Activated naive CD4-positive, alpha-beta T cell treated with anti-CD3 and anti-CD28 coated beads for 36 hours (primary cell): ENCODE measurements around the gene TGFA. TPM values are rescaled to one million over a fixed set of nuclear protein-coding genes. Genes with fewer than 3 reads are reported as not detected.

ENCODE experiments used
- CTCF ChIA-PET: fragments of 350-600 bp; sonication (Branson Sonifier 250); formaldehyde crosslinking; loops from one replicate; lab custom pipeline; 2021; ENCODE audit warnings: antibody characterized with exemption; lab: Charles Lee
- DNase-seq: peaks from one replicate; pipeline ENCODE4 v3.0.0-alpha.2; 2020
- H3K27ac Mint-ChIP-seq: one replicate; pipeline ENCODE4 v1.8.0; 2021; ENCODE audit warnings: mild to moderate bottlenecking, mixed read lengths
- H3K27me3 Mint-ChIP-seq: one replicate; pipeline ENCODE4 v1.8.0; 2021; ENCODE audit warnings: low read depth, mixed read lengths
- H3K36me3 Mint-ChIP-seq: one replicate; pipeline ENCODE4 v1.8.0; 2021; ENCODE audit warnings: low read depth, mixed read lengths
- H3K4me1 Mint-ChIP-seq: one replicate; pipeline ENCODE4 v1.8.0; 2021; ENCODE audit warnings: low read depth, mixed read lengths
- H3K4me3 Mint-ChIP-seq: one replicate; pipeline ENCODE4 v1.8.0; 2021; ENCODE audit warnings: mild to moderate bottlenecking, moderate library complexity, mixed read lengths
- H3K9me3 Mint-ChIP-seq: one replicate; pipeline ENCODE4 v1.8.0; 2021; ENCODE audit warnings: mixed read lengths
- intact Hi-C: fragments of 100-400 bp; cut with micrococcal nuclease; formaldehyde crosslinking; loops from one replicate; pipeline ENCODE4 v1.15.1; 2023
- total RNA-seq, 2 experiments: library from RNA; stranded (reverse); gene quantifications; one replicate each; pipeline ENCODE4 v1.2.3, GENCODE V29; 2021

The TGFA gene
- total RNA-seq, 2 experiments from 2014 or later = 0.33 to 0.64 TPM

- Mint-ChIP-seq H3K4me1 (peaks cover 3% of the 10 kb centered on the region), H3K9me3 (no peaks in the 10 kb centered on the region), H3K27ac (no peak overlapping the region), H3K36me3 (no peaks in the 10 kb centered on the region), H3K4me3 (no peak overlapping the region), H3K27me3 (no peaks in the 10 kb centered on the region)
- CTCF ChIA-PET = no interaction called here
- DNase-seq = no peak
- intact Hi-C loops = no loop called here
Observed at GRCh38 chr2:70450641-70451250, 102.9 kb downstream of the TGFA start.

- Mint-ChIP-seq H3K27me3 (no peaks in the 10 kb centered on the region), H3K4me1 (no peaks in the 10 kb centered on the region), H3K9me3 (no peaks in the 10 kb centered on the region), H3K36me3 (no peaks in the 10 kb centered on the region), H3K27ac (no peak overlapping the region), H3K4me3 (no peak overlapping the region)
- intact Hi-C loops = no loop called here
- CTCF ChIA-PET = interaction anchor here (0.5 to 1.1 kb wide), 2 partner anchors 22 to 261 kb away, joined by 3 to 4 read pairs; no protein-coding TSS in a partner anchor
- no peak for DNase-seq
Observed at GRCh38 chr2:70448041-70448440, 105.6 kb downstream of the TGFA start.

DNA sequence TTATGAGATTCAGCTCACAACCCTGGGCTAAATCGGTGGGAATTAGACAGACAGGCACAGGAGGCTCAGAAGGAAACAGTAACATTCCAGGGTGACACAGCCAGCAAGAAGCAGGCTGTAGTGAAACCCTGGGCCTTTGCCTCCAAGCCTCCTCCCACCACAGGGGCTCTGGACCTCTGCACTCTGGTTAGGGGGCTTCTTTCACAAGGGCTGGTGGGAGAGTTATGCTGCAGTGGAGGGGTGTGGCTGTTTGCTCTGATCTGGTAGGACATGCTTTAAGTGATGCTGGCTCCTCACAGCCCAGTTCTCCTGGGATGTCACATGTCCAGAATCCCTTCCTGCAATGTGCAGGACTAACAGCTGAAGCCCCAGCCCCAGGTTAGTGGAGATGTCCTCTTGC, 109.9 kb downstream of the TGFA start:
- H3K36me3 Mint-ChIP-seq = no peaks in the 10 kb centered on the region
- H3K4me3 Mint-ChIP-seq = no peak overlapping the region
- intact Hi-C loops = no loop called here
- CTCF ChIA-PET = interaction anchor here (1.1 kb wide), 1 partner anchor 16 kb away, joined by 3 read pairs; no protein-coding TSS in a partner anchor
- H3K27ac Mint-ChIP-seq = no peak overlapping the region
- peaks cover 2% of the 10 kb centered on the region for H3K9me3 Mint-ChIP-seq
- H3K4me1 Mint-ChIP-seq = peaks cover 27% of the 10 kb centered on the region
- H3K27me3 Mint-ChIP-seq = no peaks in the 10 kb centered on the region
- no peak for DNase-seq

DNA sequence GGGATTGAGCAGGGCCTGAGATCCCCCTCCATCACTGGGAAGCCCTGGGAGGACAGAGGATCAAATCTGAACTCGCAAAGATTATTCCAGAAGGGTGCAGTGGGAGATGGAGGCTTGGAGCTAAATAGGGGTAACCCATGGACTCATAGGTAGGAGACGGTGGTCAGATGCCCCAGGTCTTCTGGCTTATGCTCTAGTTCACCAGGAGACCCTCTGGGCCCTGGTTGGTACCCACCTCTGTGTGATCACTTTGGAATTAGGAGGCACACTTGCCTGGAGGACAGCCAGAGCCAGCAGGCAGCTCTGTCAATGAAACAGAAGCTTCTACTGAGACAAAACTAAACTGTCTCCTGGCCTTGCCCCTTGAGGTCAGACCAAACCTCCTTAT, 110.6 kb downstream of the TGFA start:
- H3K4me3 Mint-ChIP-seq = no peak overlapping the region
- H3K27ac Mint-ChIP-seq = no peak overlapping the region
- peaks cover 2% of the 10 kb centered on the region for H3K9me3 Mint-ChIP-seq
- peaks cover 28% of the 10 kb centered on the region for H3K4me1 Mint-ChIP-seq
- intact Hi-C loops = no loop called here
- no peaks in the 10 kb centered on the region for H3K36me3 Mint-ChIP-seq
- CTCF ChIA-PET = interaction anchor here (1.0 to 1.1 kb wide), 2 partner anchors 17 to 32 kb away, joined by 3 read pairs; no protein-coding TSS in a partner anchor
- DNase-seq = no peak
- no peaks in the 10 kb centered on the region for H3K27me3 Mint-ChIP-seq

GRCh38 chr2:70442301-70443077, 111.1 kb downstream of the TGFA start:
- H3K27ac Mint-ChIP-seq = no peak overlapping the region
- peaks cover 28% of the 10 kb centered on the region for H3K4me1 Mint-ChIP-seq
- peaks cover 2% of the 10 kb centered on the region for H3K9me3 Mint-ChIP-seq
- no peak for DNase-seq
- H3K36me3 Mint-ChIP-seq = no peaks in the 10 kb centered on the region
- intact Hi-C loops = no loop called here
- CTCF ChIA-PET = interaction anchor here (1.0 kb wide), 1 partner anchor 32 kb away, joined by 3 read pairs; no protein-coding TSS in a partner anchor
- H3K27me3 Mint-ChIP-seq = no peaks in the 10 kb centered on the region
- H3K4me3 Mint-ChIP-seq = no peak overlapping the region

GRCh38 chr2:70440621-70441020, 113.0 kb downstream of the TGFA start:
- peaks cover 2% of the 10 kb centered on the region for H3K9me3 Mint-ChIP-seq
- intact Hi-C loops = no loop called here
- H3K27me3 Mint-ChIP-seq = no peaks in the 10 kb centered on the region
- CTCF ChIA-PET = interaction anchor here (0.6 to 1.6 kb wide), 6 partner anchors 100 to 1531 kb away, joined by 3 to 7 read pairs (median 4); no protein-coding TSS in a partner anchor
- peak; percentile 62 for DNase-seq
- H3K27ac Mint-ChIP-seq = peak overlapping the region; percentile 83
- H3K4me3 Mint-ChIP-seq = no peak overlapping the region
- no peaks in the 10 kb centered on the region for H3K36me3 Mint-ChIP-seq
- H3K4me1 Mint-ChIP-seq = peaks cover 28% of the 10 kb centered on the region

DNA sequence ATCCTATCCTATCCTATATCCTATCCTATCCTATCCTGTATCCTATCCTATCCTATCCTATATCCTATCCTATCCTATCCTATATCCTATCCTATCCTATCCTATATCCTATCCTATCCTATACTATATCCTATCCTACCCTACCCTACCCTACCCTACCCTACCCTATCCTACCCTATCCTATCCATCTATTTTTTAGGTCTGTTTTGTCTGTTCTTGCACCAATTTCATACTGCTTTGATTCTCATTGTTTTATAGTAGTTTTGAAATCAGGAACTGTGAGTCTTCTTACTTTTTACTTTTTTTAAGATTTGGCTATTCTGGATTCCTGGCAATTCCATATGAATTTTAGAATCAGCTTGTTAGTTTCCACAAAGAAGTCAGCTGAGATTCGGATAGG, 118.5 kb downstream of the TGFA start:
- Mint-ChIP-seq H3K36me3 (no peaks in the 10 kb centered on the region), H3K27ac (no peak overlapping the region), H3K4me3 (no peak overlapping the region), H3K4me1 (peaks cover 15% of the 10 kb centered on the region), H3K27me3 (no peaks in the 10 kb centered on the region), H3K9me3 (no peaks in the 10 kb centered on the region)
- intact Hi-C loops = no loop called here
- no peak for DNase-seq
- CTCF ChIA-PET = no interaction called here

- Mint-ChIP-seq H3K36me3 (no peaks in the 10 kb centered on the region), H3K4me3 (no peak overlapping the region), H3K4me1 (peaks cover 3% of the 10 kb centered on the region), H3K27ac (no peak overlapping the region), H3K9me3 (no peaks in the 10 kb centered on the region), H3K27me3 (no peaks in the 10 kb centered on the region)
- intact Hi-C loops = no loop called here
- CTCF ChIA-PET = no interaction called here
- no peak for DNase-seq
Observed at GRCh38 chr2:70433315-70433714, 120.3 kb downstream of the TGFA start.

- Mint-ChIP-seq H3K27ac (no peak overlapping the region), H3K36me3 (no peaks in the 10 kb centered on the region), H3K9me3 (no peaks in the 10 kb centered on the region), H3K27me3 (no peaks in the 10 kb centered on the region), H3K4me3 (no peak overlapping the region), H3K4me1 (peaks cover 3% of the 10 kb centered on the region)
- intact Hi-C loops = no loop called here
- CTCF ChIA-PET = no interaction called here
- no peak for DNase-seq
Observed at GRCh38 chr2:70431716-70432347, 121.8 kb downstream of the TGFA start.

GRCh38 chr2:70426341-70426740, 127.3 kb downstream of the TGFA start:
- Mint-ChIP-seq H3K4me1 (no peaks in the 10 kb centered on the region), H3K27me3 (no peaks in the 10 kb centered on the region), H3K4me3 (no peak overlapping the region), H3K27ac (no peak overlapping the region), H3K36me3 (no peaks in the 10 kb centered on the region), H3K9me3 (no peaks in the 10 kb centered on the region)
- intact Hi-C loops = no loop called here
- CTCF ChIA-PET = no interaction called here
- DNase-seq = no peak

DNA sequence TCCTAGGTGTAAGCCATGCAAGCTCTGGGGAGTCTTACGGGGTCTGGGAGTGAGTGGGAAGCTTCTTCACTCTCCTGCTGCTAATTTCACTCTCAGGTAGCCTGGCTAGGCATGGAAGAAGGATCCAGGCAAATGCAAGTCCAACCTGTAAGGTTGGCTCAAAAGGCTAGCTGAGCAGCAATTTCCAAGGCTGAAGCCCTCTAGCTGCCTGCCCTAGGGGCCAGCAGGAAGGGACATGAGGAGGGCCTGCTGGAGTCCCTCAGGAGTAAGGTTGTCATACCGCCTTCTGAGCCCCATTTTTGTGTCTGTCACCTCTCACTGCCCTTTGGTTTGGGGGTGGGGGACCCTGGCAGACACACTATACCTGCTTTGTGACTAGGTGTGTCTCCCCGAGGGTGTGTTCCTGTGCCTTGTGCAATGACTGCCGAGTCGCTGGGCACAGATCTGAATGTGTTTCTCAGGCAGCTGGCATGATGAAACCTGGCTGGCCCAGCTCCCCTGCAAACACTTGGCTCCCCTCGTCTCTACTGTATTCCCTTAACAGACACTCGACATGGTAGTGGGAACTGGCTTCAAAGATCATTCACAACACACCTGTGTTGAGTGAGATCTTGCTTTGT, 127.8 kb downstream of the TGFA start:
- H3K4me3 Mint-ChIP-seq = no peak overlapping the region
- no peak overlapping the region for H3K27ac Mint-ChIP-seq
- no peak for DNase-seq
- H3K4me1 Mint-ChIP-seq = no peaks in the 10 kb centered on the region
- CTCF ChIA-PET = no interaction called here
- H3K36me3 Mint-ChIP-seq = no peaks in the 10 kb centered on the region
- no peaks in the 10 kb centered on the region for H3K9me3 Mint-ChIP-seq
- no peaks in the 10 kb centered on the region for H3K27me3 Mint-ChIP-seq
- intact Hi-C loops = no loop called here

DNA sequence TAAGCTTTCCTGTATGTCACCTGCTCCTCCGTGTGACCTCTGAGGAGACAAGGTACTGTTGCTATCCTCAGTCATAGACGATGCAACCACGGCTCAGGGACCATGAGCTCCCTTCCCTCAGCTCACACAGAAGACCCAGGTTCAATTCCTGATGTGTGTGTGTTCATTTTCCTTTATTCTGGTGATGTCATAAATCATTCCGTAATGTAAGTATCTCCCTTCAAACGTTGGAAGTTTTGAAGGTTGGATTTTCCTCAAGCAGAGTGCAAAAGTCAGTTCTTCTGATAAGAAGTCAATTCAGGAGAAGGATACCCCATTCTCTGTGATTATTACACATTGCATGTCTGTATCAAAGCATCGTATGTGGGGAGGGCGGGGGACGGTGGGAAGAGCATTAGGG, 132.9 kb downstream of the TGFA start:
- H3K4me1 Mint-ChIP-seq = peaks cover 2% of the 10 kb centered on the region
- no peaks in the 10 kb centered on the region for H3K9me3 Mint-ChIP-seq
- intact Hi-C loops = no loop called here
- CTCF ChIA-PET = interaction anchor here (1.2 kb wide), 1 partner anchor 117 kb away, joined by 3 read pairs; no protein-coding TSS in a partner anchor
- no peak overlapping the region for H3K4me3 Mint-ChIP-seq
- H3K27ac Mint-ChIP-seq = no peak overlapping the region
- no peaks in the 10 kb centered on the region for H3K36me3 Mint-ChIP-seq
- DNase-seq = no peak
- no peaks in the 10 kb centered on the region for H3K27me3 Mint-ChIP-seq
